Measurements from ENCODE around the gene TBC1D25. TPM values are rescaled to one million over a fixed set of nuclear protein-coding genes. Genes with fewer than 3 reads are reported as not detected.
"Not testable (repeated sequence)": the region's sequence is repeated elsewhere in the genome, so short reads cannot be mapped to it uniquely, and the experiment has no call there.

The TBC1D25 gene
- total RNA-seq, 2 experiments from 2014 or later = 26.7 to 30.5 TPM

- Histone ChIP-seq H3K36me3 (ENCODE audit: insufficient read depth, low read length) (peaks cover 23% of the 10 kb centered on the region), H3K9me3 (ENCODE audit: control insufficient read depth in 1 of 2, insufficient read depth in 1 of 2, low read length in 2 of 2) (no peaks in the 10 kb centered on the region), H3K27me3 (ENCODE audit: control insufficient read depth in 1 of 2, insufficient read depth in 2 of 2, low read length in 2 of 2) (no peaks in the 10 kb centered on the region), H3K27ac (ENCODE audit: low read depth in 1 of 2, low read length in 2 of 2) (peak overlapping the region; percentile 84 to 95), H3K4me3 (ENCODE audit: low read length) (no peak overlapping the region), H3K4me1 (ENCODE audit: insufficient read depth, low read length) (peaks cover 21% of the 10 kb centered on the region)
- ChIA-PET CTCF (interaction anchor here (1.7 kb wide), 1 partner anchor 72 kb away, joined by 6 read pairs; no protein-coding TSS in a partner anchor), POLR2A (no interaction called here)
- H3K9me3 Mint-ChIP-seq = no peaks in the 10 kb centered on the region
- H3K27me3 Mint-ChIP-seq = no peaks in the 10 kb centered on the region
- no peak for TF ChIP-seq CTCF (IDR thresholded peaks at IDR 0.05)
- intact Hi-C loops (cut with DNase I, micrococcal nuclease) = loop anchor here in 1 of 2 experiments (5.0 kb wide), 1 partner anchor 459 kb away; no protein-coding TSS in a partner anchor
- no peak for ATAC-seq (ENCODE audit: poor library complexity)
- H3K4me1 Mint-ChIP-seq (ENCODE audit: low read depth) = peaks cover 20% of the 10 kb centered on the region
- H3K4me3 Mint-ChIP-seq = peak overlapping the region; percentile 93
- peaks cover 25% of the 10 kb centered on the region for H3K36me3 Mint-ChIP-seq (ENCODE audit: low read depth)
- DNase-seq = no peak
- peak overlapping the region; percentile 97 for H3K27ac Mint-ChIP-seq
Measured at GRCh38 chrX:48541140-48541814, 1.8 kb downstream of the TBC1D25 start.

GRCh38 chrX:48548871-48549270 is 9.4 kb downstream of the TBC1D25 start:
- Histone ChIP-seq H3K4me1 (ENCODE audit: insufficient read depth, low read length) (no peaks in the 10 kb centered on the region), H3K27me3 (ENCODE audit: control insufficient read depth in 1 of 2, insufficient read depth in 2 of 2, low read length in 2 of 2) (no peaks in the 10 kb centered on the region), H3K9me3 (ENCODE audit: control insufficient read depth in 1 of 2, insufficient read depth in 1 of 2, low read length in 2 of 2) (no peaks in the 10 kb centered on the region), H3K27ac (ENCODE audit: low read depth in 1 of 2, low read length in 2 of 2) (no peak overlapping the region), H3K36me3 (ENCODE audit: insufficient read depth, low read length) (peaks cover 27% of the 10 kb centered on the region), H3K4me3 (ENCODE audit: low read length) (no peak overlapping the region)
- Mint-ChIP-seq H3K4me1 (ENCODE audit: low read depth) (no peaks in the 10 kb centered on the region), H3K27me3 (no peaks in the 10 kb centered on the region), H3K36me3 (ENCODE audit: low read depth) (peaks cover 31% of the 10 kb centered on the region), H3K27ac (no peak overlapping the region), H3K4me3 (no peak overlapping the region), H3K9me3 (no peaks in the 10 kb centered on the region)
- ChIA-PET CTCF (no interaction called here), POLR2A (interaction anchor here (1.2 to 2.5 kb wide), 2 partner anchors 9 to 25 kb away, joined by 3 to 8 read pairs; partner anchors contain the start of genes RBM3 and TBC1D25)
- intact Hi-C loops (cut with DNase I, micrococcal nuclease) = no loop called here
- no peak for ATAC-seq (ENCODE audit: poor library complexity)
- TF ChIP-seq CTCF (IDR thresholded peaks at IDR 0.05) = no peak
- DNase-seq = no peak

GRCh38 chrX:48555731-48556325 is 16.3 kb downstream of the TBC1D25 start:
- H3K4me3 Mint-ChIP-seq; H3K4me3 ChIP-seq (ENCODE audit: low read length); H3K4me1 Mint-ChIP-seq (ENCODE audit: low read depth); DNase-seq; H3K4me1 ChIP-seq (ENCODE audit: insufficient read depth, low read length); ATAC-seq (ENCODE audit: poor library complexity); H3K9me3 ChIP-seq (ENCODE audit: control insufficient read depth in 1 of 2, insufficient read depth in 1 of 2, low read length in 2 of 2); H3K27me3 Mint-ChIP-seq; CTCF ChIA-PET; H3K27me3 ChIP-seq (ENCODE audit: control insufficient read depth in 1 of 2, insufficient read depth in 2 of 2, low read length in 2 of 2); POLR2A ChIA-PET; H3K9me3 Mint-ChIP-seq; intact Hi-C loops (cut with DNase I, micrococcal nuclease); H3K27ac ChIP-seq (ENCODE audit: low read depth in 1 of 2, low read length in 2 of 2); H3K27ac Mint-ChIP-seq: not testable (repeated sequence)
- H3K36me3 Mint-ChIP-seq (ENCODE audit: low read depth) = peaks cover 51% of the 10 kb centered on the region
- H3K36me3 ChIP-seq (ENCODE audit: insufficient read depth, low read length) = peaks cover 40% of the 10 kb centered on the region

Data from CD4-positive, alpha-beta T cell (primary cell).